IPS DF 6.9 (cell line): Measurements from ENCODE around the gene SMARCD1.

ENCODE experiments used
- DNase-seq: peaks from one replicate; pipeline ENCODE4 v3.0.0-alpha.2; 2013; ENCODE audit warnings: low read depth, low spot score
- H3K27ac ChIP-seq: one replicate; pipeline ENCODE4 v1.5.1; 2013; ENCODE audit warnings: low read length, control low read depth
- H3K27me3 ChIP-seq: 2 replicates; pipeline ENCODE4 v1.6.1; 2013; ENCODE audit warnings: mild to moderate bottlenecking, low read length; ENCODE audit not compliant: control insufficient read depth, insufficient read depth
- H3K36me3 ChIP-seq: 2 replicates; pipeline ENCODE4 v1.6.1; 2013; ENCODE audit warnings: low read length; ENCODE audit not compliant: control insufficient read depth, insufficient read depth
- H3K4me1 ChIP-seq: 2 replicates; pipeline ENCODE4 v1.6.1; 2013; ENCODE audit warnings: low read length; ENCODE audit not compliant: control insufficient read depth, insufficient read depth
- H3K4me3 ChIP-seq: 2 replicates; pipeline ENCODE4 v1.5.1; 2013; ENCODE audit warnings: mild to moderate bottlenecking, low read length
- H3K9me3 ChIP-seq: 2 replicates; pipeline ENCODE4 v1.6.1; 2013; ENCODE audit warnings: low read length, inconsistent platforms; ENCODE audit not compliant: control insufficient read depth, insufficient read depth
- WGBS: extraction: QIAGEN DNeasy Blood & Tissue Kit; methylation state at CpG from one replicate; pipeline ENCODE4 v1.1.7; 2013; ENCODE audit warnings: mixed read lengths, missing lambda C conversion rate; ENCODE audit not compliant: insufficient read length, insufficient coverage; 5-methylcytosine and 5-hydroxymethylcytosine counted together

SMARCD1 gene

GRCh38 chr12:50084775-50085614 lies at the start of gene SMARCD1:
Gene SMARCD1 (plus strand): TSS chr12:50085342. CDS start chr12:50085370, 28 bp downstream.
- Histone ChIP-seq H3K4me3 (peak within 1 kb of the TSS; percentile 93), H3K4me1 (no peaks in the 10 kb centered on the region; the same call in 1 of the 2 replicates), H3K36me3 (peaks cover 20% of the 10 kb centered on the region; the same call in 1 of the 2 replicates), H3K27me3 (peaks cover 1% of the 10 kb centered on the region; the same call in 1 of the 2 replicates), H3K9me3 (no peaks in the 10 kb centered on the region), H3K27ac (no peak within 1 kb of the TSS)
- no CpG with 5 or more reads among the region's 69 CpGs for WGBS
- peak; percentile 88 for DNase-seq

GRCh38 chr12:50038336-50038735 lies 46.8 kb upstream of the SMARCD1 start:
- no peaks in the 10 kb centered on the region for H3K27me3 ChIP-seq
- no peaks in the 10 kb centered on the region for H3K36me3 ChIP-seq
- no peaks in the 10 kb centered on the region for H3K4me1 ChIP-seq
- no peak for DNase-seq
- H3K4me3 ChIP-seq, result no peak overlapping the region
- no peak overlapping the region for H3K27ac ChIP-seq
- WGBS, result no CpG with 5 or more reads among the region's 4 CpGs
- no peaks in the 10 kb centered on the region for H3K9me3 ChIP-seq

GRCh38 chr12:50039151-50039835 lies 45.8 kb upstream of the SMARCD1 start:
- Histone ChIP-seq H3K27ac (no peak overlapping the region), H3K4me1 (no peaks in the 10 kb centered on the region), H3K36me3 (no peaks in the 10 kb centered on the region), H3K27me3 (no peaks in the 10 kb centered on the region), H3K4me3 (no peak overlapping the region), H3K9me3 (no peaks in the 10 kb centered on the region)
- no CpG with 5 or more reads among the region's 9 CpGs for WGBS
- peak; percentile 84 for DNase-seq

- H3K27ac ChIP-seq, result no peak overlapping the region
- no peaks in the 10 kb centered on the region for H3K36me3 ChIP-seq
- WGBS, result no CpG with 5 or more reads among the region's 4 CpGs
- no peaks in the 10 kb centered on the region for H3K27me3 ChIP-seq
- no peaks in the 10 kb centered on the region for H3K9me3 ChIP-seq
- H3K4me1 ChIP-seq, result no peaks in the 10 kb centered on the region
- H3K4me3 ChIP-seq, result no peak overlapping the region
- no peak for DNase-seq
Observed at GRCh38 chr12:50040657-50041056, 44.5 kb upstream of the SMARCD1 start.

GRCh38 chr12:50041062-50041860 lies 43.9 kb upstream of the SMARCD1 start:
- Histone ChIP-seq H3K36me3 (no peaks in the 10 kb centered on the region), H3K4me1 (no peaks in the 10 kb centered on the region), H3K9me3 (no peaks in the 10 kb centered on the region), H3K27ac (no peak overlapping the region), H3K27me3 (no peaks in the 10 kb centered on the region), H3K4me3 (no peak overlapping the region)
- DNase-seq, result no peak
- WGBS, result no CpG with 5 or more reads among the region's 15 CpGs

- no peaks in the 10 kb centered on the region for H3K27me3 ChIP-seq
- no peak overlapping the region for H3K4me3 ChIP-seq
- H3K36me3 ChIP-seq, result no peaks in the 10 kb centered on the region
- no peak for DNase-seq
- no CpG with 5 or more reads among the region's 5 CpGs for WGBS
- no peaks in the 10 kb centered on the region for H3K4me1 ChIP-seq
- no peaks in the 10 kb centered on the region for H3K9me3 ChIP-seq
- H3K27ac ChIP-seq, result no peak overlapping the region
Observed at GRCh38 chr12:50041962-50042361, 43.2 kb upstream of the SMARCD1 start.

GRCh38 chr12:50042693-50043092 lies 42.4 kb upstream of the SMARCD1 start:
- Histone ChIP-seq H3K9me3 (no peaks in the 10 kb centered on the region), H3K4me1 (no peaks in the 10 kb centered on the region), H3K4me3 (no peak overlapping the region), H3K27ac (no peak overlapping the region), H3K36me3 (no peaks in the 10 kb centered on the region), H3K27me3 (0 out of 2 replicates have a peak, but pooled peaks cover under 1% of the 10 kb centered on the region)
- no CpG with 5 or more reads among the region's 6 CpGs for WGBS
- DNase-seq, result no peak

- no peak for DNase-seq
- Histone ChIP-seq H3K4me3 (no peak overlapping the region), H3K4me1 (no peaks in the 10 kb centered on the region), H3K9me3 (no peaks in the 10 kb centered on the region), H3K36me3 (no peaks in the 10 kb centered on the region), H3K27ac (no peak overlapping the region), H3K27me3 (peaks cover 2% of the 10 kb centered on the region; the same call in 1 of the 2 replicates)
- no CpG with 5 or more reads among the region's 2 CpGs for WGBS
Observed at GRCh38 chr12:50043308-50043707, 41.8 kb upstream of the SMARCD1 start.

- Histone ChIP-seq H3K4me3 (no peak overlapping the region), H3K36me3 (no peaks in the 10 kb centered on the region), H3K4me1 (no peaks in the 10 kb centered on the region), H3K27ac (no peak overlapping the region), H3K9me3 (no peaks in the 10 kb centered on the region), H3K27me3 (peaks cover 3% of the 10 kb centered on the region; the same call in 1 of the 2 replicates)
- no peak for DNase-seq
- no CpG with 5 or more reads among the region's 6 CpGs for WGBS
Observed at GRCh38 chr12:50043854-50044253, 41.3 kb upstream of the SMARCD1 start.

- H3K36me3 ChIP-seq, result no peaks in the 10 kb centered on the region
- H3K27ac ChIP-seq, result no peak overlapping the region
- no peaks in the 10 kb centered on the region for H3K4me1 ChIP-seq
- no peak for DNase-seq
- peaks cover 22% of the 10 kb centered on the region for H3K27me3 ChIP-seq
- no peak overlapping the region for H3K4me3 ChIP-seq
- no peaks in the 10 kb centered on the region for H3K9me3 ChIP-seq
- WGBS, result no CpG with 5 or more reads among the region's 7 CpGs
Observed at GRCh38 chr12:50047693-50048250, 37.4 kb upstream of the SMARCD1 start.
